B cell (primary cell): ENCODE measurements around the gene BHLHA15. TPM values are rescaled to one million over a fixed set of nuclear protein-coding genes. Genes with fewer than 3 reads are reported as not detected.

Source experiments
- ATAC-seq: fragments of 200-7000 bp; cut with Tn5 transposase; one replicate; pipeline ENCODE4 v1.10.0; 2021; ENCODE audit warnings: low read depth, mild to moderate bottlenecking, moderate number of reproducible peaks, moderate library complexity
- CTCF ChIA-PET: fragments of 350-600 bp; sonication (Branson Sonifier 250); formaldehyde crosslinking; loops from one replicate; lab custom pipeline; 2021; ENCODE audit warnings: antibody characterized with exemption, inconsistent platforms; lab: Charles Lee
- POLR2A ChIA-PET: fragments of 350-600 bp; sonication (Branson Sonifier 250); formaldehyde crosslinking; loops from one replicate; lab custom pipeline; 2021; ENCODE audit warnings: antibody characterized with exemption; lab: Charles Lee
- DNase-seq: peaks from one replicate; pipeline ENCODE4 v3.0.0; 2013
- H2AFZ ChIP-seq: 2 replicates; pipeline ENCODE4 v1.6.1; 2012; ENCODE audit warnings: mild to moderate bottlenecking, low read depth, low read length; ENCODE audit not compliant: insufficient read depth, poor library complexity, severe bottlenecking
- H3K27ac ChIP-seq, 2 donors: 1 replicate in 1 of 2; 2 replicates in 1 of 2; pipeline ENCODE4 v1.5.1; 2012 to 2013; ENCODE audit warnings: low read length in 2 of 2, mild to moderate bottlenecking in 2 of 2, moderate library complexity in 1 of 2
- H3K27me3 ChIP-seq, 4 experiments: fragments of 200-600 bp in 1 of 4; sonication (generic) in 1 of 4; replicated peaks in 1 of 4; 1 replicate in 2 of 4; 2 replicates in 2 of 4; pipeline versions ENCODE4 v1.6.1 to v1.7.0; 2013 to 2016; ENCODE audit warnings: low read length in 3 of 4, mild to moderate bottlenecking in 2 of 4, mixed read lengths in 1 of 4, moderate library complexity in 1 of 4; ENCODE audit not compliant: insufficient read depth in 4 of 4, control insufficient read depth in 3 of 4; ENCODE audit errors: control extremely low read depth in 1 of 4
- H3K36me3 ChIP-seq, 2 experiments: replicated peaks in 1 of 2; 1 replicate in 1 of 2; 2 replicates in 1 of 2; pipeline versions ENCODE4 v1.6.1 to v1.7.1; 2013; ENCODE audit warnings: low read length in 1 of 2; ENCODE audit not compliant: insufficient read depth in 2 of 2, control insufficient read depth in 1 of 2; ENCODE audit errors: control extremely low read depth in 1 of 2, extremely low read depth in 1 of 2
- H3K4me1 ChIP-seq, 2 donors: fragments of 200-600 bp in 1 of 2; sonication (generic) in 1 of 2; 1 replicate in 1 of 2; 2 replicates in 1 of 2; pipeline versions ENCODE4 v1.5.1 to v1.6.1; 2013 to 2017; ENCODE audit warnings: low read length in 2 of 2; ENCODE audit not compliant: control insufficient read depth in 2 of 2, insufficient read depth in 2 of 2
- H3K4me2 ChIP-seq: replicated peaks from 2 replicates; pipeline ENCODE3; 2012; ENCODE audit warnings: mild to moderate bottlenecking, low read depth, low read length; ENCODE audit not compliant: poor library complexity, severe bottlenecking
- H3K4me3 ChIP-seq, 5 experiments: fragments of 200-600 bp in 1 of 5; sonication (generic) in 1 of 5; 1 replicate in 3 of 5; 2 replicates in 2 of 5; pipeline versions ENCODE4 v1.5.1 to v1.7.0; 2011 to 2016; ENCODE audit warnings: low read length in 4 of 5, mild to moderate bottlenecking in 4 of 5, low read depth in 2 of 5, control low read depth in 1 of 5, moderate library complexity in 1 of 5; ENCODE audit not compliant: insufficient read depth in 1 of 5; ENCODE audit errors: control extremely low read depth in 1 of 5, extremely low read depth in 1 of 5
- H3K79me2 ChIP-seq: fragments of 200-600 bp; sonication (generic); one replicate; pipeline ENCODE4 v1.6.0; 2016; ENCODE audit warnings: low read length; ENCODE audit not compliant: control insufficient read depth, insufficient read depth
- H3K9ac ChIP-seq: fragments of 200-600 bp; sonication (generic); 2 replicates; pipeline ENCODE4 v1.6.1; 2017; ENCODE audit warnings: mild to moderate bottlenecking, low read length, moderate library complexity
- H3K9me3 ChIP-seq, 3 donors: one replicate each; pipeline versions ENCODE4 v1.6.1 to v1.7.1; 2013; ENCODE audit warnings: low read length in 2 of 3; ENCODE audit not compliant: control insufficient read depth in 2 of 3, insufficient read depth in 1 of 3; ENCODE audit errors: control extremely low read depth in 1 of 3
- H4K20me1 ChIP-seq: 2 replicates; pipeline ENCODE4 v1.6.0; 2012; ENCODE audit warnings: mild to moderate bottlenecking, low read length; ENCODE audit not compliant: insufficient read depth, control insufficient read depth, poor library complexity, severe bottlenecking
- H3K27ac Mint-ChIP-seq: one replicate; pipeline ENCODE4 v1.8.0; 2021; ENCODE audit warnings: mixed read lengths
- H3K27me3 Mint-ChIP-seq: one replicate; pipeline ENCODE4 v1.8.0; 2021; ENCODE audit warnings: mixed read lengths
- H3K4me1 Mint-ChIP-seq: one replicate; pipeline ENCODE4 v1.8.0; 2021; ENCODE audit warnings: mixed read lengths
- H3K4me3 Mint-ChIP-seq: one replicate; pipeline ENCODE4 v1.8.0; 2021; ENCODE audit warnings: mixed read lengths
- H3K9me3 Mint-ChIP-seq: one replicate; pipeline ENCODE4 v1.8.0; 2022; ENCODE audit warnings: mixed read lengths; ENCODE audit not compliant: insufficient read depth
- CTCF ChIP-seq: fragments of 200-600 bp; IDR thresholded peaks from one replicate; pipeline ENCODE4 v1.8.0; 2022; ENCODE audit warnings: antibody characterized with exemption, mild to moderate bottlenecking
- EZH2 ChIP-seq: IDR thresholded peaks from 2 replicates; pipeline ENCODE4 v1.6.1; 2012; ENCODE audit warnings: borderline replicate concordance, low read depth, mild to moderate bottlenecking, moderate library complexity, low read length; ENCODE audit not compliant: insufficient read depth, poor library complexity, severe bottlenecking
- WGBS: methylation state at CpG from one replicate; pipeline ENCODE4 v1.1.5; 2013; ENCODE audit warnings: missing lambda C conversion rate; ENCODE audit not compliant: insufficient coverage; 5-methylcytosine and 5-hydroxymethylcytosine counted together
- intact Hi-C: fragments of 100-400 bp; cut with micrococcal nuclease; formaldehyde crosslinking; loops from one replicate; pipeline ENCODE4 v1.10.0; 2022
- polyA plus RNA-seq: library from polyadenylated mRNA; depleted of rRNA; stranded (reverse); fragments of >200 nt; gene quantifications from 2 replicates; pipeline ENCODE4 v1.2.3, GENCODE V29; 2012
- total RNA-seq, 2 donors: library from RNA; stranded (reverse); fragments of 120-200 nt in 1 of 2; gene quantifications; 1 replicate in 1 of 2; 2 replicates in 1 of 2; pipeline versions ENCODE4 v1.2.3 to v1.2.4, GENCODE V29; 2013 to 2022

Gene BHLHA15
- total and polyA plus RNA-seq, 2 donors (not counting 1 experiment from before 2014, with no cell fraction given): 0.74 to 2.2 TPM

GRCh38 chr7:98215561-98216495 is 4.6 kb downstream of the BHLHA15 start:
- Histone ChIP-seq H3K27ac (no peak overlapping the region), H3K4me3 (no peak overlapping the region), H3K4me2 (no peak overlapping the region), H3K27me3 (peaks cover 0 to 25% (median 8%) of the 10 kb centered on the region in 4 experiments), H3K36me3 (peaks cover 0 to 16% of the 10 kb centered on the region in 2 experiments), H2AFZ (no peak overlapping the region), H3K9me3 (peaks cover 0 to 8% (median 0%) of the 10 kb centered on the region in 3 donors), H3K79me2 (no peaks in the 10 kb centered on the region), H3K9ac (no peak overlapping the region), H4K20me1 (peaks cover 39% of the 10 kb centered on the region), H3K4me1 (peaks cover 29 to 35% of the 10 kb centered on the region in 2 donors)
- no peak for TF ChIP-seq CTCF
- TF ChIP-seq EZH2: no peak
- Mint-ChIP-seq H3K27ac (no peak overlapping the region), H3K9me3 (no peaks in the 10 kb centered on the region), H3K4me3 (no peak overlapping the region), H3K4me1 (peaks cover 28% of the 10 kb centered on the region), H3K27me3 (peaks cover 10% of the 10 kb centered on the region)
- ATAC-seq (no peak), DNase-seq (no peak)
- CTCF ChIA-PET: interaction anchor here (1.0 to 1.1 kb wide), 2 partner anchors 46 to 84 kb away, joined by 3 to 4 read pairs; no protein-coding TSS in a partner anchor
- POLR2A ChIA-PET: no interaction called here
- 93% methylated on average over 26 of the region's 32 CpGs for WGBS
- intact Hi-C loops: no loop called here
